NT2/D1 (cell line): ENCODE data around the gene C5orf46.

ENCODE experiments used
- SUZ12 ChIP-seq: IDR thresholded peaks from 2 replicates; pipeline ENCODE4 v1.6.1; 2011; ENCODE audit not compliant: insufficient read length, insufficient read depth; ENCODE audit errors: extremely low read depth
- YY1 ChIP-seq: IDR thresholded peaks from 2 replicates; pipeline ENCODE4 v1.6.1; 2011; ENCODE audit not compliant: insufficient read length, insufficient read depth

GRCh38 chr5:147855774-147856069 lies 50.6 kb downstream of the C5orf46 start:
- TF ChIP-seq SUZ12 (no peak), YY1 (no peak)
